ENCODE results near the gene SYF2.
A peak's percentile ranks its signal among the peaks of the same experiment; 100 is the strongest.
"Not testable (repeated sequence)": the region's sequence is repeated elsewhere in the genome, so short reads cannot be mapped to it uniquely, and the experiment has no call there.

The SYF2 gene

DNA sequence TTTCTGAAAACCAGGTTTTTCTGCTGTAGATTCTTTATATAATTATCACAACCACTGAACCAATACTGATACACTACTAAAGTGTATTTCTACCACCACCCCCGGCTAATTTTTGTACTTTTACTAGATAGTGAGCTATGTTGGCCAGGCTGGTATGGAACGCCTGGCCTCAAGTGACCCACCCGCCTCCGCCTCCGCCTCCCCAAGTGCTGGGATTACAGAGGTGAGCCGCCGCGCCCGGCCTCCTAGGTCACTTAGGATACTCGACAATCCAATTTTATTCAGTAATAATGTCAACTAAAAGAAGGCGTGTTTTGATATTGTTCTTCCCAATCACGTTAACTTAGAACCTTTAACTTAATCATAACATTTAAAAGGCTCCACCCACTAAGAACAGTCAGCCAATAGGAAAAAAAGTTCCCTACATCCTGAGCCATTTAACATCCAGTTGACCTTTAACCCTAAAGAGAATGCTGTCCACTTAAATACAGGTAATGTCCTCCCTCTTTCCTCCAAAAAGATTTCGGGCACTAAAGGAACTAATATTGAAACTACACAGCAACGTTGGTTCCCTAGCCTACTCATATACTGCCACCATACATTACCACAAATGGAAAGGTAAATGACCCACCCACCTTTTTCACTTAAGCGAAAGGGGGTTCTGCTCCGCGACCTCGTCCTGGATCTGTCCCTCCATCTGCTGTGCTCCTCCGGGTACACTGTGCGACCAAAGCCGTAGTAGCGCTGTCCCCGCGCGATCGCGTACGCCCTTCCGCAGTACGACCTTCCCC is 13.7 kb upstream of the SYF2 start:
- no peak for DNase-seq

- DNase-seq = no peak
These were observed 13.1 kb upstream of the SYF2 start for GRCh38 chr1:25245393-25245792.

GRCh38 chr1:25243907-25244306 is 11.6 kb upstream of the SYF2 start:
- DNase-seq = no peak

DNA sequence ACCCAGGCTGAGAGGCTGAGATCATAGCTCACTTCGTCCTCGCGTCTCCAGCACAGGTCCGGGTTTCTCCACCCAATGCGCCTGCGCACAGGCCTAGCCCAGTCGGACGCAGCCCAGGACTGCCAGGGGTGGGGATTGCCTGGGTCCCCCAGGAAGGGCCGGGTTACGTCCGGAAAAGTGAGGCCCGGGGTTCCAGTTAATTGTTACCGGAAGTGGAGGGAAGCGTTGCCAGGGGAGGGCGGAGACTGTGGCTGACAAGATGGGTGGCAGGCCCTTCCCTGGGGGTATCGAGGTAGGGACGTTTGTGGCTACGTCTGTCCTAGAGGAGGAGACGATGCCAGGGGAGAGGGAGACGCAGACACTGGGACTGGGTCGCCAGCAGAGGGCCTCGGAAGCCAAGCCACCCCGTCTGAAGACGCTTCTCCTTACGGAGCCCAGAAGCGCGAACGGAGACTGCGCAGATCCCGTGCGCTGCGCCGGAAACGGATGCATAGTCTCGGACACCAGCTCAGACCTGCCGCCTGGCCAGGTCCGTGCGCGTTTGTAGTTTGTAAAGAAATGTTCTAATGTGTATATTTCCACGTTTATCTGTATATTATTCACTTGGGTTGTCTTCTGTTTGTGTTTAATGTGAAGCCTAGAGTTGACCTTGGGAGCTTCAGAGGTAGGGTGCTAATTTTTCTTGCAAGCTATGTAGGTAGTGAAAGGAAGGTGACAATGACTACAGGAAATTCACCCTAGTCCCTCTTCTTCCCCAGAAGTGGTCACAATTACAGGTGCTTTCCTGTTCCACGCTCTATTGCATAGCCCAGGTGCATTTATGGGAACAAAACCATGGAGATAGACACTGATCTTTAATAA is 7.6 kb upstream of the SYF2 start:
- peak; percentile 96 for DNase-seq

GRCh38 chr1:25238046-25238445 is 5.7 kb upstream of the SYF2 start:
- no peak for DNase-seq

DNA sequence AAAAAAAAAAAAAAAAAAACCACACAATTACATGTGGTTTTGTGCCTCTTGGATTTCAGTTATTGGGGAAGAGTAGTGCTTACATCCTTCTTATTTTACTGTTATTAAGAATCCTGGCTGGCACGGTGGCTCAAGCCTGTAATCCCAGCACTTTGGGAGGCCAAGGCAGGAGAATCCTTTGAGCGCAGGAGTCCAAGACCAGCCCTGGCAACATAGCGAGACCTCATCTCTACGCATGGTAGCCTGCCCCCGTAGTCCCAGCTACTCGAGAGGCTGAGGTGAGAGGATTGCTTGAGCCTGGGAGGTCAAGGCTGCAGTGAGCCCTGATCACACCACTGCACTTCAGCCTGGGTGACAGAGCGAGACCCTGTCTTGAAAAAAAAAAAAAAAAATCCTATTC is 4.0 kb upstream of the SYF2 start:
- DNase-seq = not testable (repeated sequence)

DNA sequence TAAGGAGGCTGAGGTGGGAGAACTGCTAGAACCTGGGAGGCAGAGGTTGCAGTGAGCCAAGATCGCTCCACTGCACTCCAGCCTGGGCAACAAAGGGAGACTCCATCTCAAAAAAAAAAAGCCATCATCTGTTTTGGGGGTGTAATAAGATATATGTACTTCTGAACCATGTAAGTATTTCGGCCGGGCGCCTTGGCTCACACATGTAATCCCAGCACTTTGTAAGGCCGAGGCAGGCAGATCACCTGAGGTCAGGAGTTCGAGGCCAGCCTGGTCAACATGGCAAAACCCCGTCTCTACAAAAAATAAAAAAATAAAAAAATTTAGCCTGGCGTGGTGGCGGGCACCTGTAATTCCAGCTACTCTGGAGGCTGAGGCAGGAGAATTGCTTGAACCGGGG is 3.1 kb upstream of the SYF2 start:
- DNase-seq = not testable (repeated sequence)

GRCh38 chr1:25232866-25233784 is 823 bp upstream of the SYF2 start:
- DNase-seq = peak; percentile 42

- no peak for DNase-seq
These were observed 8.8 kb downstream of the SYF2 start for GRCh38 chr1:25223471-25223870.

GRCh38 chr1:25222606-25223005 is 9.7 kb downstream of the SYF2 start:
- no peak for DNase-seq

DNA sequence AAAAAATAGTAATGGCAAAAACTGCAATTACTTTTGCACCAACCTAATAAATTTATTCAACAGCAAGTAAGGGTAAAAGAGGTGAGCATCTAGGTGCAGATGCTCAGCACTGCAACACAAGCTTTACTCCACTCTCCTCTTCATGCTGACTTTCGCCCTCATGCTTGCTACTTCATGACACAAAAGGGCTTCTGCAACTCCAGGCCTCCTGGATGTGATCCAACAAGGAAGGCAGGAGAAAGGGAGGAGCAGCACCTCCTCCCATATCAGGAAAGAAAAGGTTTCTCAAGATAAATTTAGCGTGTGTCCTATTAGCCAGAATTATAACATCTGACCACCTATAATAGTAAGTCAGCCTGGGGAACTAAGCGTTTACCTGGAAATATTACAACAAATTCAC is 11.6 kb downstream of the SYF2 start:
- DNase-seq = no peak

DNA sequence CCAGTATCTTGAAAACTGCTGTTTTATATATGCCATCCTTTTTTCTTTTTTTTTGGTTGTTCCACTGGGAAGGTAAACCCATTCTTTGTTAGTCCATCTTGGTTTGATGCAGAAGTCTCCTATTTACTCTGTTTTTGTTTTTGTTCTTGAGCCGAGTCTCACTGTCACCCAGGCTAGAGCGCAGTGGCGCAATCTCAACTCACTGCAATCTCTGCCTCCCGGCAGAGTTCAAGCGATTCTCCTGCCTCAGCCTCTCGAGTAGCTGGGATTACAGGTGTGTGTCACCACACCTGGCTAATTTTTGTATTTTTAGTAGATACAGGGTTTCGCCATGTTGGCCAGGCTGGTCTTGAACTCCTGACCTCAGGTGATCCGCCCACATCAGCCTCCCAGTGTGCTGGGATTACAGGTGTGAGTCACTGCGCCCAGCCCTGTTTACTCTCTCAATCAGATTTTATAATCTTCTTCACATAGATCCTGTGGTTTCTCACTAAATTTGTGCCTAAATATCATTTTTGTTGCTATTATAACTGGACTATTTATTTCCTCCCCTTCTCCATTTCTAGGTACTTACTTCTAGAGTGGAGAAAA is 12.5 kb downstream of the SYF2 start:
- DNase-seq = no peak

DNA sequence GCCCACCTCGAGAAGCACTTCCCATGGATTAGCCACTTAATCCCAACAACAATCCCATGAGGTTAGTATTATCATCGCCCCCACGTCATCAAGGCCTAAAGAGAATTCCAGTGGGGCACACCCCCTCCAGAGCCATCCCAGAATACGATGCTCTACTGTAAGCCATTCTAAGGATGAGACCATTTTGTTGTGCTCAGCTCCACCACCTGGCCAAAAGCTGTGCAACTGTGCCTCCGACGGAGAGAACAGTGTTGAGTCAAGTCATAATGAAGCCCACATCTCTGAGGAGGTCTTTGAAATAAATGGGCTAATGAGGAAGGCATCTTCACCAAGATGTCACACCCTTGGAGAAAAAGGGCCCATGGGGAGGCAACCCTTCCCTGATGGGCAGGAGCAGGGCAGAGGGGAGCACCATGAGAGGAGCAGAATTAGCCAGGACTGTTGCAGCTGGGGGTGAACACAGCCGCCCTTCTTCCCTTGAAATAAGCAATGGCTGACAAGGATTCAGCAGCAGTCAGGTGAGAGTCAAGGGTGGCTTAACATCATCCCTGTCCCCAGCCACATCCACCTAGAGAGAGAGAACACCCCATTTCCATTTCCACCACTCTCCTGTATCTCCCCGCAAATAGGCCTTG is 14.6 kb downstream of the SYF2 start:
- no peak for DNase-seq

DNA sequence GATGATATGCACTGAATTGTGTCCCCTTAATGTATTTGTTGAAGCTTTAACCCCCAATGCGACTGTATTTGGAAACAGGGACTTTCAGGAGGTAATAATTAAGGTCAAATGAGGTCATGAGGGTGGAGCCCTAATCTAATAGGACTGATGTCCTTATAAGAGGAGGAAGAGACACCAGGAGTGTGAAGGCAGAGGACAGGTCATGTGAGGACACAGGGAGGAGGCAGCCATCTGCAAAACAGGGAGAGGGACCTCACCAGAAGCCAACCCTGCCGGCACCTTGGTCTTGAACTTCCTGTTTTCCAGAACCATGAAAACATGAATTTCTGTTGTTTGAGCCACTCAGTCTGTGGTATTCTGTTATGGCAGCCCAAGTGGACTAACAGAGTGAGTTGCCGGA is 15.3 kb downstream of the SYF2 start:
- DNase-seq = no peak

GRCh38 chr1:25216123-25216522 is 16.2 kb downstream of the SYF2 start:
- DNase-seq = no peak

DNA sequence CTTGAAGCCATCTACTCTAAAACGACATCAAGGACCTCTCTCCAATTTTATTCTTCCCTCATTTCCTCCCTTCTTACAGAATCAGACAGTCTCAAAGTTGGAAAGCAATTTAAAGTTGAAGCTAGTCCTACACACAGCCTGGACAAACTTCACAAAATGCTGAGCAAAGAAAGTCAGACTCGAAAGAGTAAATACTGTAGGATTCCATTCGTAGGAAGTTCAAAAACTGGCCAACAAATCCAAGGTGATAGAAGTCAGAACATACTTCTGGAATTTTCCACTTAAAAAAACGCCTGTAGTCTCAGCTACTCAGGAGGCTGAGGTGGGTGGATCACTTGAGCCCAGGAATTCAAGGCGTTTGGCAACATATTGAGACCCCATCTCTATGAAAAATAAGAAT is 19.6 kb downstream of the SYF2 start:
- no peak for DNase-seq

GRCh38 chr1:25210728-25211127 is 21.6 kb downstream of the SYF2 start:
- no peak for DNase-seq

DNA sequence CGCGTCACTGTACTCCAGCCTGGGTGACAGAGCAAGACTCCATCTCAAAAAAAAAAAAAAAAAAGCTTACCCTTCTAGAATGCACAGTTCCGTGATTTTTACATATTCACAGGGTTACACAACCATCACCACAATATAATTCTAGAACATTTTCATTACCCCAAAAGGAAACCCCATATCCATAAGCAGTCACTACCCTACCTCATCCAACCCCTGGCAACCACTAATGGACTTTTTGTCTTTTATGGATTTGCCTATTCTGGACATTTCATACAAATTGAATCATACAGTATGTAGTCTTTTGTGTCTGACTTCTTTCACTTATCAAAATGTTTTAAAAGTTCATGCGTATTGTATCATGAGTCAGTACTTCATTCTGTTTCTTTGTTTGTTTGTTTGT is 22.8 kb downstream of the SYF2 start:
- no peak for DNase-seq

DNA sequence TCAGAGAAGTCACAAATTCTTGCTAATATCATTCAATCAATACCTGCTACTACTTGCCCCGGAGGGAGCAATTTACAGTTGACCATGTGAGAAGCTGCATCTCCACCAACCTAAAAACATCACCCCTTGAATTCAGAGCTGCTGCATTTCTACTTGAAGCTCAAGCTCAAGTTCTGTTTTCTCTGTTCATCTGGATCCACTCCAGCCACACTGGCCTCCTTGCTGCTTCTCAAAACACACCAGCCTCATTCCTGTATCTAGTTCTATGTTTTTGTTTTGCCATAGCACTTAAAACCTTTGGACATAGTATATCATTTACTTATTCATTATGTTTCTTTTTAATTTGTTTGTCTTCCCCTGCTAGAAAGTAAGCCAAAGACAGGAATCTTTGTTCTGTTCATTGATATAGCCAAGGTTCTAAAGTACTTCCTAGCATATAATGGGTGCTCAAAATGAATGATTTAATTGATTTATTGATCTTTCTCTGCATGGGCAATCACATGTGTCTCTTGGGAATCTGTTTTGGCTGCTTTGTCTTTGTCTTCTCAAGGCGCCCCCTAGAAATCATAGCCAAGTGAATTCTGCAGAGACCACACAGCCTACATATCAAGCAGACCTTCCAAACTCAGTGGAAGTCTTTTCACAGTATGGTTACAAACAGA is 23.6 kb downstream of the SYF2 start:
- no peak for DNase-seq

- DNase-seq = no peak
These were observed 24.2 kb downstream of the SYF2 start for GRCh38 chr1:25208092-25208491.

- DNase-seq = peak; percentile 16
These were observed 26.1 kb downstream of the SYF2 start for GRCh38 chr1:25206201-25206600.

DNA sequence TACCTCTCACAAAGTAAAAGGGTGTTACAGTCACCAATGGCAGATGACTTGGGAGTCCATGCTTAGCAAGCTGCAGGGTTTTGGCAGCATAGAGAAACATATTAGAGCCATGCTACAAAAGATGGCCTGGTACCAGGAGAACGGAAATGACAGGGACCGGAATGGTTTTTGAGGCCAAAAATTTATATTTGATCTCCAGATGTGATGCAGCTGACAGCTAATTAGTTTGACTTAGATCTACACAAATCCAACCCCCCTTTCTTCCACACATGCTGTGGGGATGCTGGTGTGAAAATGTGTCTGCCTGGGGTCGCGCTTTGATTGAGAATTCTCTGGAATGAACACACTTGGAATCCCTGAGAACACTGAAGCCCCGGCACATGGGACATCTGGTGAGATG is 26.5 kb downstream of the SYF2 start:
- no peak for DNase-seq

All from DMS79 treated with DMSO at 0.1 percent for 48 hours (cell line).